ENCODE results near the gene SPRYD7. TPM values are rescaled to one million over a fixed set of nuclear protein-coding genes. Genes with fewer than 3 reads are reported as not detected.

Gene SPRYD7, protein sequence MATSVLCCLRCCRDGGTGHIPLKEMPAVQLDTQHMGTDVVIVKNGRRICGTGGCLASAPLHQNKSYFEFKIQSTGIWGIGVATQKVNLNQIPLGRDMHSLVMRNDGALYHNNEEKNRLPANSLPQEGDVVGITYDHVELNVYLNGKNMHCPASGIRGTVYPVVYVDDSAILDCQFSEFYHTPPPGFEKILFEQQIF
- total RNA-seq (2022) (16.7 and 20.7 TPM in 2 replicates), Bru-seq, nascent RNA (percentile 81 among the genes with signal in this experiment), BruChase-seq, experiment 1, labeled RNA remaining after a 2-hour chase (percentile 81 among the genes with signal in this experiment), BruChase-seq, experiment 2, labeled RNA remaining after a 6-hour chase (percentile 85 among the genes with signal in this experiment)
- long read RNA-seq, transcript SPRYD7-201 (5 exons, 3,053 nt), result major isoform, 70 of 130 reads
- long read RNA-seq, partial matches to known transcripts, result 43 of 130 reads
- long read RNA-seq, other reads (novel, unspliced or antisense), result 13 of 130 reads

DNA sequence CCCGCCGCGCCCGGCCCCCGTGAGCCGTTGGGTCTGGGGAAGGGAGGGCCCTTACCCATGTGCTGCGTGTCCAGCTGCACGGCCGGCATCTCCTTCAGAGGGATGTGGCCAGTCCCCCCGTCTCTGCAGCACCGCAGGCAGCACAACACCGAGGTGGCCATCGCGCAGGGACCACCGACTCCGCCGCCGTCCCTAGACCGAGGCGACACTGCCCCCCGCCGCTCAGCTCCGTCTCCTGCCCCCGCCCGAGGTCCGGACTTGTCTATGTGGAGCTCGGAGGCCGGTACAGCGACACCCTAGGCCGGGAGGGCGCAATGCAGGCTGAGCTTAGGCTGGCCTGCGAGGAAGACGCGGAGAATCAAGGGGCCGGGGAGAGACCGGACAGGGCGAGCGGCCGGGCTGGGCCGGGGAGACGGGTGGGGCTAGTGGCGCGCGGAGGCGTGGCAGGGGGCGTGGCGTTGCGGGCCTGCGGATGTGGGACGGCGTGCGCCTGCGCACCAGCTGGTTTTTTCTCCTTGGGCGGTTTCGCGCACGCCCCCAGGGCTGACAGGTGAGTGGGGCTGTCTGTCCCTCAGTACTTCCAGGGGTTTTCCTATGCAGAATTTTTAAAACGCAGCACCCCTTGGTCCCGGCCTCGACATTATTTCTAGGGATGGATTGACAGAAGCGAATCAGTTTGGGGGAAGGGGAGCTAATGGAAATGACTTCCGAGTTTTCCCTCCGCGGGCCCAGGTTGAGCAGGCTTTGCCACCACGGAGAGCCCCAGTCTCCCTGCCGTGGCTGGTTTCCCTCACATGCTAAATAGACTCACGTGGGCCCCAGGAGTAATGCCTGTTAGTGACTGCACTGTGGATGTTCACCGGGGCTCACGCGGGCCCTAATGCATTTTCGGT, at the start of gene SPRYD7:
Gene SPRYD7, minus strand, starts transcription at position 266 of the 893 bp plus-strand sequence. Its CDS starts 105 bp downstream, at position 161.
- Histone ChIP-seq H3K4me1 (peaks cover 43% of the 10 kb centered on the region), H3K27me3 (replicated peaks; ENCODE audit: control insufficient read depth, insufficient read depth, low read length) (no peaks in the 10 kb centered on the region), H3K4me3 (ENCODE audit: low read depth, low read length) (peak within 1 kb of the TSS; percentile 97), H3K9me3 (no peaks in the 10 kb centered on the region), H3K36me3 (ENCODE audit: control insufficient read depth, insufficient read depth, low read length) (no peaks in the 10 kb centered on the region)
- CTCF ChIA-PET, result interaction anchor here (0.5 to 1.6 kb wide), 37 partner anchors 9 to 1132 kb away, joined by 3 to 40 read pairs (median 4); partner anchors contain the start of genes CAB39L, EBPL, KPNA3 and SETDB2
- H3K27me3 Mint-ChIP-seq (ENCODE audit: insufficient read depth, unreplicated experiment), result no peaks in the 10 kb centered on the region
- peak; percentile 99 to 100 for DNase-seq
- POLR2A ChIA-PET, result interaction anchor here (0.6 to 1.6 kb wide), 12 partner anchors 15 to 826 kb away, joined by 3 to 19 read pairs (median 4); partner anchors contain the start of genes EBPL, KPNA3 and TRIM13
- TF ChIP-seq, protein P1, sequence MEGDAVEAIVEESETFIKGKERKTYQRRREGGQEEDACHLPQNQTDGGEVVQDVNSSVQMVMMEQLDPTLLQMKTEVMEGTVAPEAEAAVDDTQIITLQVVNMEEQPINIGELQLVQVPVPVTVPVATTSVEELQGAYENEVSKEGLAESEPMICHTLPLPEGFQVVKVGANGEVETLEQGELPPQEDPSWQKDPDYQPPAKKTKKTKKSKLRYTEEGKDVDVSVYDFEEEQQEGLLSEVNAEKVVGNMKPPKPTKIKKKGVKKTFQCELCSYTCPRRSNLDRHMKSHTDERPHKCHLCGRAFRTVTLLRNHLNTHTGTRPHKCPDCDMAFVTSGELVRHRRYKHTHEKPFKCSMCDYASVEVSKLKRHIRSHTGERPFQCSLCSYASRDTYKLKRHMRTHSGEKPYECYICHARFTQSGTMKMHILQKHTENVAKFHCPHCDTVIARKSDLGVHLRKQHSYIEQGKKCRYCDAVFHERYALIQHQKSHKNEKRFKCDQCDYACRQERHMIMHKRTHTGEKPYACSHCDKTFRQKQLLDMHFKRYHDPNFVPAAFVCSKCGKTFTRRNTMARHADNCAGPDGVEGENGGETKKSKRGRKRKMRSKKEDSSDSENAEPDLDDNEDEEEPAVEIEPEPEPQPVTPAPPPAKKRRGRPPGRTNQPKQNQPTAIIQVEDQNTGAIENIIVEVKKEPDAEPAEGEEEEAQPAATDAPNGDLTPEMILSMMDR (IDR thresholded peaks at IDR 0.05; ENCODE audit: insufficient read depth in 1 of 2, low read depth in 1 of 2, low read length in 1 of 2, severe bottlenecking in 1 of 2, unreplicated experiment in 1 of 2), result peak; percentile 97 to 99
- intact Hi-C loops (cut with micrococcal nuclease; ENCODE audit: unreplicated experiment), result loop anchor here (1.0 to 5.0 kb wide), 9 partner anchors 17 to 494 kb away; partner anchors contain the start of genes CAB39L, KPNA3, SETDB2 and TRIM13
- BruUV-seq (replicated peaks), result no TSS peak
- H3K4me3 Mint-ChIP-seq (ENCODE audit: unreplicated experiment), result peak within 1 kb of the TSS; percentile 100
- no peaks in the 10 kb centered on the region for H3K9me3 Mint-ChIP-seq (ENCODE audit: unreplicated experiment)
- H3K27ac Mint-ChIP-seq (ENCODE audit: unreplicated experiment), result peak within 1 kb of the TSS; percentile 98
- peaks cover 32% of the 10 kb centered on the region for H3K4me1 Mint-ChIP-seq (ENCODE audit: low read depth, unreplicated experiment)
- H3K36me3 Mint-ChIP-seq (ENCODE audit: insufficient read depth, unreplicated experiment), result peaks cover 13% of the 10 kb centered on the region

DNA sequence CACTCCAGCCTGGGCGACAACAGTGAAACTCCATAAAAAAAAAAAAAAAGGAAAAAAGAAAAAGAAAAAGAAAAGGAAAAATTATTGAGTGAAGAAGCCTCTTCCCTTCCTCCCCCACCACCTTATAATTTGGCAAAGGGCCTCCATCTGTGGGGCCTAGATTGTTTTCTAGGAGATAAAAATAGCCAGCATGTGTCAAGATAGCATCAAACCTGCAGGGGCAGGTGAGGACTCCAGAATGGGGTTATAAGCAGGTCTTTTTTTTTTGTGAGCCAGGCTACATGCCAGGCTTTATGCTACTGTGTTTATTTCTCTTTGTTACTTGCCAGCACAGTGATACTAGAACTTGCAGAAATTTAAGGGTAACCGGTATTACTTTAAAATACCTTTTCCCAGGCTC, 49.0 kb upstream of the SPRYD7 start:
- intact Hi-C loops (cut with micrococcal nuclease; ENCODE audit: unreplicated experiment), result no loop called here
- POLR2A ChIA-PET, result interaction anchor here (0.6 kb wide), 1 partner anchor 16 kb away, joined by 4 read pairs; no protein-coding TSS in a partner anchor
- Histone ChIP-seq H3K9me3 (no peaks in the 10 kb centered on the region), H3K27me3 (replicated peaks; ENCODE audit: control insufficient read depth, insufficient read depth, low read length) (no peaks in the 10 kb centered on the region), H3K36me3 (ENCODE audit: control insufficient read depth, insufficient read depth, low read length) (no peaks in the 10 kb centered on the region), H3K4me1 (no peaks in the 10 kb centered on the region), H3K4me3 (ENCODE audit: low read depth, low read length) (no peak overlapping the region)
- H3K4me1 Mint-ChIP-seq (ENCODE audit: low read depth, unreplicated experiment), result no peaks in the 10 kb centered on the region
- no peak for DNase-seq
- H3K27ac Mint-ChIP-seq (ENCODE audit: unreplicated experiment), result no peak overlapping the region
- TF ChIP-seq, protein P1 (IDR thresholded peaks at IDR 0.05; ENCODE audit: insufficient read depth in 1 of 2, low read depth in 1 of 2, low read length in 1 of 2, severe bottlenecking in 1 of 2, unreplicated experiment in 1 of 2), result no peak
- BruUV-seq (replicated peaks), result no TSS peak
- H3K4me3 Mint-ChIP-seq (ENCODE audit: unreplicated experiment), result no peak overlapping the region
- CTCF ChIA-PET, result interaction anchor here (0.6 kb wide), 1 partner anchor 29 kb away, joined by 12 read pairs; no protein-coding TSS in a partner anchor
- no peaks in the 10 kb centered on the region for H3K9me3 Mint-ChIP-seq (ENCODE audit: unreplicated experiment)
- no peaks in the 10 kb centered on the region for H3K36me3 Mint-ChIP-seq (ENCODE audit: insufficient read depth, unreplicated experiment)
- H3K27me3 Mint-ChIP-seq (ENCODE audit: insufficient read depth, unreplicated experiment), result no peaks in the 10 kb centered on the region

DNA sequence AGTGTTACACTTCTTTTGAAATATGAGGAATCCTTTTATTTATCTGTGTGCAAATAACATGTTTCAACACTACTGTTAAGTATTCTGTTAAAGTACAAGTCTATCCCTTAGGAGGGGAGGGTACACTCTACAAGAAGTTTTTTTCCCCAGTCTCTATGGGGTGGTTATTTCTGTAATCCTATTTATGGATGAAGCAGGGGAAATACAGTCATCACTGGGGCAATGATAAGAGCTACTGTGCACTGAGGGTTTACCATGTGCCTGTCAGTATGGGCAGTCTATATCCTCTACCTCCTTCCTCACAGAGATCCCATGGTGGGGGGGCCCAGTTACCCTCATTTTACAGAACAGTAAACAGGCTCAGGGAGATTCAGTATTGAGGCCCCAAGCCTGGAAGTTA, 44.1 kb upstream of the SPRYD7 start:
- Histone ChIP-seq H3K4me3 (ENCODE audit: low read depth, low read length) (no peak overlapping the region), H3K4me1 (no peaks in the 10 kb centered on the region), H3K27me3 (replicated peaks; ENCODE audit: control insufficient read depth, insufficient read depth, low read length) (no peaks in the 10 kb centered on the region), H3K36me3 (ENCODE audit: control insufficient read depth, insufficient read depth, low read length) (no peaks in the 10 kb centered on the region), H3K9me3 (no peaks in the 10 kb centered on the region)
- TF ChIP-seq, protein P1 (IDR thresholded peaks at IDR 0.05; ENCODE audit: insufficient read depth in 1 of 2, low read depth in 1 of 2, low read length in 1 of 2, severe bottlenecking in 1 of 2, unreplicated experiment in 1 of 2), result no peak
- Mint-ChIP-seq H3K9me3 (ENCODE audit: unreplicated experiment) (no peaks in the 10 kb centered on the region), H3K4me3 (ENCODE audit: unreplicated experiment) (no peak overlapping the region), H3K27ac (ENCODE audit: unreplicated experiment) (no peak overlapping the region), H3K27me3 (ENCODE audit: insufficient read depth, unreplicated experiment) (no peaks in the 10 kb centered on the region), H3K36me3 (ENCODE audit: insufficient read depth, unreplicated experiment) (no peaks in the 10 kb centered on the region), H3K4me1 (ENCODE audit: low read depth, unreplicated experiment) (peaks cover 12% of the 10 kb centered on the region)
- POLR2A ChIA-PET, result no interaction called here
- no peak for DNase-seq
- CTCF ChIA-PET, result no interaction called here
- BruUV-seq (replicated peaks), result no TSS peak
- intact Hi-C loops (cut with micrococcal nuclease; ENCODE audit: unreplicated experiment), result no loop called here
